Loucy (cell line): ENCODE data around the gene LY6G6C.

Source experiments
- EZH2phosphoT487 ChIP-seq: fragments of 200-600 bp; IDR thresholded peaks from 2 replicates; pipeline ENCODE4 v1.6.1; 2018; ENCODE audit warnings: antibody characterized with exemption, mild to moderate bottlenecking, moderate library complexity, borderline replicate concordance
- TF ChIP-seq, protein P1 (sequence below): fragments of 200-600 bp; sonication (generic); conservative IDR thresholded peaks from 2 replicates; pipeline ENCODE4 v1.5.1; 2014; ENCODE audit warnings: mild to moderate bottlenecking, antibody characterized with exemption, low read length

DNA sequence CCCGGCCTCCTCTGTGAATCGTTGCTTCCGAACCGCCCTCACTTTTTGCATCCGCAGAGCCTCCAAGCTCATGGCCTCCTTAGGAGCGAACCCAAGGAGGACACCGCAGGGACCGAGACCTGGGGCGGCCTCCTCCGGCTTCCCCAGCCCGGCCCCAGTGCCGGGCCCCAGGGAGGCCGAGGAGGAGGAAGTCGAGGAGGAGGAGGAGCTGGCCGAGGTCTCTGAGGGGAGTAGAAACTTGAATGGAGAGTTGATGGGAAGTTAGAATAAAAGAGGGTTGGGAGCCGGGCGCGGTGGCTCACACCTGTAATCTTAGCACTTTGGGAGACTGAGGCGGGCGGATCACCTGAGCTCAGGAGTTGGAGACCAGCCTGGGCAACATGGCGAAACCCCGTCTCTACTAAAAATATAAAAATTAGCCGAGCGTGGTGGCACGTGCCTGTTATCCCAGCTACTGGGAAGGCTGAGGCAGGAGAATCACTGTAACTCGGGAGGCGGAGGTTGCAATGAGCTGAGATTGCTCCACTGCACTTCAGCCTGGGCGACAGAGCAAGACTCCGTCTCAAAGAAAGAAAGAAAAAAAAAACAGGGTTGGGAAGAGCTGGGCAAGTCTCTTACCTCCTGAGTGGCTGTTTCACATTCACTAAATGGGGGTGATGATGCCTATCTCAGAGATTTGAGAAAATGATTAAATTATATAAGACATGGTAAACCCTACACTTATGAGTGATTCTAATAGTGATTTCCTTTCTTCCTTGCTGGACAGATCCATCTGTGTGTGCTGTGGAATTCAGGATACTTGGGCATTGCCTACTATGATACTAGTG, 19.1 kb upstream of the LY6G6C start:
- TF ChIP-seq, protein P1, sequence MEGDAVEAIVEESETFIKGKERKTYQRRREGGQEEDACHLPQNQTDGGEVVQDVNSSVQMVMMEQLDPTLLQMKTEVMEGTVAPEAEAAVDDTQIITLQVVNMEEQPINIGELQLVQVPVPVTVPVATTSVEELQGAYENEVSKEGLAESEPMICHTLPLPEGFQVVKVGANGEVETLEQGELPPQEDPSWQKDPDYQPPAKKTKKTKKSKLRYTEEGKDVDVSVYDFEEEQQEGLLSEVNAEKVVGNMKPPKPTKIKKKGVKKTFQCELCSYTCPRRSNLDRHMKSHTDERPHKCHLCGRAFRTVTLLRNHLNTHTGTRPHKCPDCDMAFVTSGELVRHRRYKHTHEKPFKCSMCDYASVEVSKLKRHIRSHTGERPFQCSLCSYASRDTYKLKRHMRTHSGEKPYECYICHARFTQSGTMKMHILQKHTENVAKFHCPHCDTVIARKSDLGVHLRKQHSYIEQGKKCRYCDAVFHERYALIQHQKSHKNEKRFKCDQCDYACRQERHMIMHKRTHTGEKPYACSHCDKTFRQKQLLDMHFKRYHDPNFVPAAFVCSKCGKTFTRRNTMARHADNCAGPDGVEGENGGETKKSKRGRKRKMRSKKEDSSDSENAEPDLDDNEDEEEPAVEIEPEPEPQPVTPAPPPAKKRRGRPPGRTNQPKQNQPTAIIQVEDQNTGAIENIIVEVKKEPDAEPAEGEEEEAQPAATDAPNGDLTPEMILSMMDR: no peak
- TF ChIP-seq EZH2phosphoT487: no peak
